ENCODE data around the gene DUSP1. TPM values are rescaled to one million over a fixed set of nuclear protein-coding genes. Genes with fewer than 3 reads are reported as not detected.
A peak's percentile ranks its signal among the peaks of the same experiment; 100 is the strongest.

Gene DUSP1
- total and polyA plus RNA-seq, 2 of the 13 experiments (the other 11 are each of a cell fraction or from before 2014, with no cell fraction given): 27.1 to 55.5 TPM

GRCh38 chr5:172727551-172727950, 43.4 kb downstream of the DUSP1 start (continued):
- no peak for TF ChIP-seq ZBTB14 (CRISPR knock-in tag; IDR thresholded peaks at IDR 0.05)
- TF ChIP-seq MAFF (IDR thresholded peaks at IDR 0.05; ENCODE audit: low read depth, low read length): no peak
- no peak for TF ChIP-seq ZNF563 (CRISPR knock-in tag; IDR thresholded peaks at IDR 0.05)
- TF ChIP-seq LCORL (IDR thresholded peaks at IDR 0.05): no peak
- 0 out of 2 replicates have a peak, but pooled peaks have one; percentile 16 for TF ChIP-seq LCORL (CRISPR knock-in tag; IDR thresholded peaks at IDR 0.05)
- TF ChIP-seq CREB1 (IDR thresholded peaks at IDR 0.05): no peak
- TF ChIP-seq CREB1 (CRISPR knock-in tag; IDR thresholded peaks at IDR 0.05): no peak
- no peak for TF ChIP-seq ZNF431 (CRISPR knock-in tag; IDR thresholded peaks at IDR 0.05; ENCODE audit: borderline replicate concordance, low read depth)
- TF ChIP-seq ZNF687 (CRISPR knock-in tag; IDR thresholded peaks at IDR 0.05): peak; percentile 32; the same call in 1 of the 2 replicates
- no peak for TF ChIP-seq NFKB2 (CRISPR knock-in tag; IDR thresholded peaks at IDR 0.05; ENCODE audit: borderline replicate concordance)
- TF ChIP-seq GMEB1 (CRISPR knock-in tag; IDR thresholded peaks at IDR 0.05; ENCODE audit: borderline replicate concordance): no peak
- peak; percentile 48; the same call in 1 of the 2 replicates for TF ChIP-seq FOXA3 (CRISPR knock-in tag; IDR thresholded peaks at IDR 0.05)
- no peak for TF ChIP-seq NR2F1 (CRISPR knock-in tag; IDR thresholded peaks at IDR 0.05)
- TF ChIP-seq ZBTB38 (CRISPR knock-in tag; IDR thresholded peaks at IDR 0.05): no peak
- TF ChIP-seq MEIS1 (CRISPR knock-in tag; IDR thresholded peaks at IDR 0.05; ENCODE audit: borderline replicate concordance): no peak
- no peak for TF ChIP-seq HNRNPL (IDR thresholded peaks at IDR 0.05; ENCODE audit: low read depth, low read length)
- TF ChIP-seq SNRNP70 (IDR thresholded peaks at IDR 0.05; ENCODE audit: low read depth, low read length): no peak
- TF ChIP-seq FOXA1 (IDR thresholded peaks at IDR 0.05): no peak
- TF ChIP-seq FOXA1 (CRISPR knock-in tag; IDR thresholded peaks at IDR 0.05): 0 out of 2 replicates have a peak, but pooled peaks have one; percentile 34
- TF ChIP-seq BHLHE40 (IDR thresholded peaks at IDR 0.05; ENCODE audit: low read length): peak; percentile 65
- no peak for TF ChIP-seq NCOR1 (IDR thresholded peaks at IDR 0.05; ENCODE audit: borderline replicate concordance, low read length)
- TF ChIP-seq SCMH1 (CRISPR knock-in tag; IDR thresholded peaks at IDR 0.05; ENCODE audit: borderline replicate concordance): no peak
- no peak for TF ChIP-seq ZNF24 (IDR thresholded peaks at IDR 0.05)
- TF ChIP-seq ZNF20 (CRISPR knock-in tag; IDR thresholded peaks at IDR 0.05): no peak
- TF ChIP-seq ZSCAN21 (CRISPR knock-in tag; IDR thresholded peaks at IDR 0.05; ENCODE audit: borderline replicate concordance): 0 out of 2 replicates have a peak, but pooled peaks have one; percentile 31
- TF ChIP-seq SSRP1 (CRISPR knock-in tag; IDR thresholded peaks at IDR 0.05): no peak
- no peak for TF ChIP-seq ZMAT3 (CRISPR knock-in tag; conservative IDR thresholded peaks at IDR 0.05)
- no peak for TF ChIP-seq ZNF446 (CRISPR knock-in tag; IDR thresholded peaks at IDR 0.05)
